RWPE1 (cell line): ENCODE data around the gene ELOVL1.
A peak's percentile ranks its signal among the peaks of the same experiment; 100 is the strongest.
"Not testable (repeated sequence)": the region's sequence is repeated elsewhere in the genome, so short reads cannot be mapped to it uniquely, and the experiment has no call there.

Experiments
- CTCF ChIA-PET: fragments of 350-600 bp; sonication (Branson Sonifier 250); formaldehyde crosslinking; extraction: SDS; loops from one replicate; lab custom pipeline; 2021; lab: Yijun Ruan, JAX
- POLR2A ChIA-PET: fragments of 400-600 bp; formaldehyde crosslinking; extraction: SDS; loops from one replicate; lab custom pipeline; 2020; ENCODE audit warnings: antibody characterized with exemption; ENCODE audit not compliant: low non-redundant PET; lab: Yijun Ruan, JAX
- DNase-seq: peaks from one replicate; pipeline ENCODE4 v3.0.0; 2012; ENCODE audit warnings: low spot score
- H3K27ac ChIP-seq: fragments of 450-650 bp; 2 replicates; pipeline ENCODE4 v1.5.1; 2017
- CTCF ChIP-seq: fragments of 450-650 bp; conservative IDR thresholded peaks from 2 replicates; pipeline ENCODE4 v1.5.1; 2017; ENCODE audit warnings: low read depth, mild to moderate bottlenecking

The ELOVL1 gene

GRCh38 chr1:43373066-43373940, 5.5 kb upstream of the ELOVL1 start:
- TF ChIP-seq CTCF: no peak
- CTCF ChIA-PET: interaction anchor here (0.5 to 0.6 kb wide), 4 partner anchors 68 to 1727 kb away, joined by 3 read pairs; no protein-coding TSS in a partner anchor
- POLR2A ChIA-PET: no interaction called here
- peak overlapping the region; percentile 90 for H3K27ac ChIP-seq
- peak; percentile 88 for DNase-seq

- no peak for TF ChIP-seq CTCF
- DNase-seq: no peak
- CTCF ChIA-PET: no interaction called here
- POLR2A ChIA-PET: no interaction called here
- peak overlapping the region; percentile 61 for H3K27ac ChIP-seq
Measured at GRCh38 chr1:43372172-43372571, 4.4 kb upstream of the ELOVL1 start.

- POLR2A ChIA-PET: no interaction called here
Measured at GRCh38 chr1:43370564-43370963, 2.8 kb upstream of the ELOVL1 start.

GRCh38 chr1:43369779-43370178, 2.0 kb upstream of the ELOVL1 start:
- DNase-seq, POLR2A ChIA-PET: not testable (repeated sequence)
- CTCF ChIA-PET: interaction anchor here (0.6 kb wide), 3 partner anchors 36 to 84 kb away, joined by 3 to 7 read pairs (median 3); partner anchors contain the start of gene HYI
- peak overlapping the region; percentile 96 for H3K27ac ChIP-seq

More at GRCh38 chr1:43370564-43370963, 2.8 kb upstream of the ELOVL1 start:
- H3K27ac ChIP-seq: peak overlapping the region; percentile 96
- CTCF ChIA-PET: interaction anchor here (0.6 kb wide), 1 partner anchor 73 kb away, joined by 7 read pairs; no protein-coding TSS in a partner anchor
- no peak for TF ChIP-seq CTCF
- no peak for DNase-seq

GRCh38 chr1:43368646-43369020, 822 bp upstream of the ELOVL1 start:
- CTCF ChIA-PET: interaction anchor here (1.0 to 1.7 kb wide), 3 partner anchors 10 to 141 kb away, joined by 3 to 6 read pairs (median 4); no protein-coding TSS in a partner anchor
- DNase-seq: no peak
- POLR2A ChIA-PET: interaction anchor here (1.0 to 1.4 kb wide), 3 partner anchors 10 to 86 kb away, joined by 4 to 7 read pairs (median 5); partner anchors contain the start of genes CDC20 and HYI
- H3K27ac ChIP-seq: peak overlapping the region; percentile 96
- TF ChIP-seq CTCF: no peak

GRCh38 chr1:43367026-43367903, 546 bp downstream of the ELOVL1 start:
- POLR2A ChIA-PET: interaction anchor here (1.2 to 1.4 kb wide), 2 partner anchors 9 to 87 kb away, joined by 5 to 7 read pairs; partner anchors contain the start of genes CDC20 and HYI
- TF ChIP-seq CTCF: no peak
- peak overlapping the region; percentile 96 for H3K27ac ChIP-seq
- CTCF ChIA-PET: interaction anchor here (1.0 to 1.7 kb wide), 3 partner anchors 9 to 82 kb away, joined by 3 to 6 read pairs (median 4); partner anchors contain the start of gene C1orf210
- peak; percentile 75 for DNase-seq
